HAP-1 (cell line): Measurements from ENCODE around the gene CATSPER3.
A peak's percentile ranks its signal among the peaks of the same experiment; 100 is the strongest.

Experiments
- DNase-seq, 2 experiments: peaks; one replicate each; pipeline ENCODE4 v3.0.0-alpha.2; 2016 to 2020; ENCODE audit warnings: low spot score in 2 of 2
- H3K27me3 ChIP-seq: fragments of 250-450 bp; sonication (Bioruptor Pico); 2 replicates; pipeline ENCODE4 v1.5.1; 2020; ENCODE audit warnings: low read depth, mild to moderate bottlenecking, moderate library complexity
- H3K36me3 ChIP-seq: fragments of 250-450 bp; sonication (Bioruptor Pico); replicated peaks from 2 replicates; pipeline ENCODE4 v1.5.1; 2020; ENCODE audit warnings: mild to moderate bottlenecking
- H3K4me1 ChIP-seq: fragments of 250-450 bp; sonication (Bioruptor Pico); 2 replicates; pipeline ENCODE4 v1.5.1; 2020; ENCODE audit warnings: mild to moderate bottlenecking
- H3K4me3 ChIP-seq: fragments of 250-450 bp; sonication (Bioruptor Pico); 2 replicates; pipeline ENCODE4 v1.5.1; 2020; ENCODE audit warnings: mild to moderate bottlenecking, moderate library complexity
- H3K9me3 ChIP-seq: fragments of 250-450 bp; sonication (Bioruptor Pico); 2 replicates; pipeline ENCODE4 v1.5.1; 2020; ENCODE audit warnings: mild to moderate bottlenecking, moderate library complexity
- in situ Hi-C: fragments of 300-500 bp; cut with MboI; formaldehyde crosslinking; loops from 3 replicates; pipeline ENCODE4 v1.14.3; 2020; ENCODE audit warnings: low sequenced_read_pairs, inconsistent platforms, mixed read lengths

CATSPER3 gene

GRCh38 chr5:135024956-135025729, 57.4 kb downstream of the CATSPER3 start:
- H3K4me1 ChIP-seq, result 0 out of 2 replicates have a peak, but pooled peaks cover 4% of the 10 kb centered on the region
- no peak for DNase-seq
- in situ Hi-C loops, result no loop called here
- H3K27me3 ChIP-seq, result no peaks in the 10 kb centered on the region
- no peaks in the 10 kb centered on the region for H3K9me3 ChIP-seq
- H3K4me3 ChIP-seq, result no peak overlapping the region
- peaks cover 20% of the 10 kb centered on the region for H3K36me3 ChIP-seq

DNA sequence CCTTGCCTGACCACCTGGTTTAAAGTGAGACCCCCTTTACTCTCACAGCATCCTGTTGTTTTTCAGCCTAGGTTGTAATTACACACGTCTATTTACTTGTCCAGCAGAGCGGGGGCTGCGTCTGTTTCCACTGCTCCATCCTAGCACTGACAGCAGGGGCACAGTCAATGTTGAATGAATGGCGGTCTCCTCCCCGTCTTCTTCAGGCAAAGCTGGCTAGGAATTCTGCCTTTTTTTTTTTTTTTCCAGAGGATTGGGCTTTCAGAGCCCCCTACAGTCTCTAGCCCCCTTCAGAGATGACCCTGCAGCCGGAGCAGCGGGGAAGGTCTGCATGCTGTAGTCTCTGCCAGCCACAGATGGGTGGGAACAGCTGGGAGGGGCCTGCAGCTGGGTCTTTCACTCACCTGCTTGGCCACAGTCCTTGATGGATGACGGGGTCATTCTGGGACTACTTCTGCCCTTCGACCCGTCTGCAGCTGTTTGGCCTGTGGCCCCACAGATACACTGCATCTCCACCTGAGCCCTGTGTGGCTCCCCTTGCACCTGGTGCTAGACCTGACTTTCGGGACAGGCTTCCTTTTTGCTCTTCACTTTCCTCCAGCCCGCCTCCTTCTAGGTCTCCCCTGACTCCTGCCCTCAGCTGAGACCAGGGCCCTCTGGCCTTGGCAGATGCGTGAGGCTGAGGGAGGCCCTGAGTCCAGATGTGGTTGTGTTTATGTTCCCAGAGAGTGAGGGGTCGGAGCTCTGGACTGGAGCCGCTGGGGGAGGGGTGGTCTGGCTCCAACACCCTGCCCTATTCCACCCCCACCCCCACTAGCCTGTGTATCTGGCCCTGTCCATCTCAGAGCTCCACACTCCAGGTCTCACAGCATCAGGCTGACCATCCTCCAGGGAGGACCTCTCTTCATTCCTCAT, 58.3 kb downstream of the CATSPER3 start:
- H3K27me3 ChIP-seq, result no peaks in the 10 kb centered on the region
- peaks cover 28% of the 10 kb centered on the region for H3K36me3 ChIP-seq
- H3K9me3 ChIP-seq, result no peaks in the 10 kb centered on the region
- H3K4me3 ChIP-seq, result no peak overlapping the region
- H3K4me1 ChIP-seq, result 0 out of 2 replicates have a peak, but pooled peaks cover 4% of the 10 kb centered on the region
- in situ Hi-C loops, result no loop called here
- no peak for DNase-seq

DNA sequence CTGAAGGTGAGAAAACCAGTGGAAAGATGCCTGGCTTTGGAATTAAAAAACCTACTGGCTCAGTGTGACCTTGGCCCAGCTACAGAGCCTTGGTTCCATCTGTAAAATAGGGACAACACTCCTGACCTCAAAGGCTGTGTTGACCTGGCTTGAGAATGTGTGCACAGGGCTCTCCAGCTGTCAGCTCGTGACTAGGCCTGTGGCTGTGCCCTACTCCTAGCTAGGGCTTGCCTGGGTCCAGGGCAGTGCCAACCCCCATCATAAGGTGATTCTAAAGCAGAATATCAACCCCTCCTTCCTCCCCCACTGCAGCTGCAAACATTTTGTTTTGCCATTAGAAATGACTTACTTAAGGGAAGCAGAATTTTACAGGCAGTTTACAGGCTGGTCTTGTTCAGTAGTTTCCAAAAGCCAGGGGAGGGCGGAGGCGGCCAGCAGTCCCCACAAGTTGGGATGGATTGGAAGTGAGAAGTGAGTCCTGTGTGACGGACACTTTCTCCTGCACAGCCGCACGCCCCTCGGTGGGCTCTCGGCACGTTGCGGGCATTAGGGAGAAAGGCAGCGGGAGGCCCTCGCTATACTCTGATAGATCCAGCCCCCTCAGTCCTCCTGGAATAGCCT, 59.0 kb downstream of the CATSPER3 start:
- in situ Hi-C loops, result no loop called here
- DNase-seq, result no peak
- H3K9me3 ChIP-seq, result no peaks in the 10 kb centered on the region
- no peaks in the 10 kb centered on the region for H3K27me3 ChIP-seq
- 0 out of 2 replicates have a peak, but pooled peaks cover 4% of the 10 kb centered on the region for H3K4me1 ChIP-seq
- peaks cover 35% of the 10 kb centered on the region for H3K36me3 ChIP-seq
- H3K4me3 ChIP-seq, result no peak overlapping the region

GRCh38 chr5:135027266-135027696, 59.6 kb downstream of the CATSPER3 start:
- Histone ChIP-seq H3K4me1 (0 out of 2 replicates have a peak, but pooled peaks cover 2% of the 10 kb centered on the region), H3K9me3 (no peaks in the 10 kb centered on the region), H3K4me3 (no peak overlapping the region), H3K36me3 (peaks cover 35% of the 10 kb centered on the region), H3K27me3 (no peaks in the 10 kb centered on the region)
- in situ Hi-C loops, result no loop called here
- DNase-seq, result no peak

GRCh38 chr5:135027697-135028615, 60.2 kb downstream of the CATSPER3 start:
- peaks cover 35% of the 10 kb centered on the region for H3K36me3 ChIP-seq
- no peaks in the 10 kb centered on the region for H3K27me3 ChIP-seq
- H3K9me3 ChIP-seq, result no peaks in the 10 kb centered on the region
- H3K4me1 ChIP-seq, result no peaks in the 10 kb centered on the region
- in situ Hi-C loops, result no loop called here
- DNase-seq, result no peak
- H3K4me3 ChIP-seq, result no peak overlapping the region

- in situ Hi-C loops, result no loop called here
- peaks cover 35% of the 10 kb centered on the region for H3K36me3 ChIP-seq
- no peak overlapping the region for H3K4me3 ChIP-seq
- H3K9me3 ChIP-seq, result no peaks in the 10 kb centered on the region
- DNase-seq, result no peak
- H3K27me3 ChIP-seq, result no peaks in the 10 kb centered on the region
- no peaks in the 10 kb centered on the region for H3K4me1 ChIP-seq
Observed at GRCh38 chr5:135028791-135029476, 61.2 kb downstream of the CATSPER3 start.

- Histone ChIP-seq H3K27me3 (no peaks in the 10 kb centered on the region), H3K36me3 (peaks cover 35% of the 10 kb centered on the region), H3K9me3 (no peaks in the 10 kb centered on the region), H3K4me3 (no peak overlapping the region), H3K4me1 (peaks cover 2% of the 10 kb centered on the region)
- no peak for DNase-seq
- in situ Hi-C loops, result loop anchor here (10.0 kb wide), 1 partner anchor 165 kb away; no protein-coding TSS in a partner anchor
Observed at GRCh38 chr5:135029477-135030122, 61.9 kb downstream of the CATSPER3 start.

DNA sequence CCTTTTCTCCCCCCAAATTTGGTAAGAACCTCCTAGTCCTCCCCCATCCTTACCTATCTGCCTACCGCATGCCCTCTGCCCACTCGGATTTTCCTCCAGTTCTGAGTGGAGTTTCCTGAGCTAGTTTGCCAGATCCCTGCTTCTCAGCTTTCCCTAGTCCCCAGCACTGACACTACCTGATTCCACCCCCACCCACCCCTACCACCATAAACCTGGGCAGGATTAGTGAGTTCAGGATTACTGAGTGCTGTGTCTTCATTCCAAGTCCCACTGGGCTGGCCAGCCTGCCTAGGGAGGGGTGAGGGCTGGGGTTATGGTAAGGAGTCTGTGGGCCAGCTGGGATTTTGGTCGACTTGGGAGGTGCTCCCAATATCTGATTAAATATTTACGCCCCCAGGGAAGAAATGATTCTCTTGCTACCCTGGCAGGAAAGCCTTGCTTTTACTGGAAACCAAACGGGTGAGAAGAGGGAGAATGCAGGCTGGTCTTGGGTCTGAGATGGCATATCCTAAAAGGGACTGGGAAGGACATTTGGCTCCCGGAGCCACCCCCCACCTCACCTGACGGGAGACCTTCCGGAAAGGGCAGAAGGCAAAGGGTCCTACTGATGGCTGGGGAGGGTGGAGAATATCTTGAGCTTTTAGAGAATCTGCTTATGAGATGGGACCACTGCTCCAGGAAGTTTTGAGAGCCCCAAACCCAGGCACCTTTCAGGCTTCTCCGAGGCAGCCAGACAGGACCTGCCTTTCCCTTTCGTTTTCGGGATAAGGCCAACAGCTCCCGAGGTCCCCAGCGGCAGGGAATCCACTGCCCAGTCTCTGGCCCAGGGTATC, 62.6 kb downstream of the CATSPER3 start:
- H3K4me3 ChIP-seq, result no peak overlapping the region
- no peaks in the 10 kb centered on the region for H3K27me3 ChIP-seq
- DNase-seq, result no peak
- peaks cover 35% of the 10 kb centered on the region for H3K36me3 ChIP-seq
- in situ Hi-C loops, result loop anchor here (10.0 kb wide), 1 partner anchor 164 kb away; no protein-coding TSS in a partner anchor
- peaks cover 7% of the 10 kb centered on the region for H3K4me1 ChIP-seq
- H3K9me3 ChIP-seq, result no peaks in the 10 kb centered on the region

DNA sequence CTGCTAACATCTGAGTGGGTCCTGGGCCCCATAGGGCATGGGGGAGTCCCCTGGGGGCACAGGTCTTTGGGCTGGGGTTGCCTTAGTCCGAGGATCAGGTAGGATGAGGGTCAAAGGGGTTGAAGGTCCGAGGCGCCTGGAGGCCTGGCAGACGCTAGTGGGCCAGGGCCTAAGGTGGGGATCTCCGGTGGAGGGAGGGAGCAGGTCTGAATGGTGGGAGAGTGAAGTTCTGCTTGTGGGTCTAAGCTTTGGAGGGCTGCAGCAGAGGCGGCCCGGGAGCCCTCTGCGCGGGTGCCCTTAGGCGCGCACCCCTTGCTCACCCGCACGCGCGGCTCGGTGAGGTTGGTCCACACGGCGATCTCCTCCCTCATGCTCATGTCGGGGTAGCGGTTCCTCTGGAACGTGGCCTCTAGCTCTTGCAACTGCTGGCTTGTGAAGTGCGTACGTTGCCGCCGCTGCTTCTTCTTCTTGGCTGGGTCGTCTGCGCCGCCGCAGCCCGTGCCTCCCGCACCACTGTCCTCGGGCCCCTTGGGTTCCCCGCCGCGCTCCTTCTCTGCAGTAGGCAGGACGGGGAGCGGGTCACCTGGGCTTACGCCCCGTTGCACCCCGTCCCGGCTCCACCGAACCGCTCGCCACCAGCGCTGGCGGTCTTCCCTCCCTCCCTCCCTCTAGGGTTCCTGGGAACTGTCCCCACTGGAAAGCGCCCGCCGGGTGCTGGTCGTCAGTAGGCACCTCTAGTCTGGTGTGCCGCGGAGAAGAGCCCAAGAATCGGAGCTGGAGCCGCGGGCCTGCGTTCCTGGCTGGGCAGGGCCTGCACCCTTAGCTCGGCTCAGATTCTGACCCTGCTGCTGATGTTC, 63.5 kb downstream of the CATSPER3 start:
- in situ Hi-C loops, result loop anchor here (10.0 kb wide), 1 partner anchor 164 kb away; no protein-coding TSS in a partner anchor
- Histone ChIP-seq H3K9me3 (no peaks in the 10 kb centered on the region), H3K4me1 (peaks cover 7% of the 10 kb centered on the region), H3K36me3 (peaks cover 35% of the 10 kb centered on the region), H3K27me3 (no peaks in the 10 kb centered on the region), H3K4me3 (peak overlapping the region; percentile 87)
- no peak for DNase-seq

GRCh38 chr5:135031813-135032694, 64.3 kb downstream of the CATSPER3 start:
- peaks cover 35% of the 10 kb centered on the region for H3K36me3 ChIP-seq
- in situ Hi-C loops, result loop anchor here (10.0 kb wide), 1 partner anchor 163 kb away; no protein-coding TSS in a partner anchor
- H3K9me3 ChIP-seq, result no peaks in the 10 kb centered on the region
- no peak for DNase-seq
- H3K4me1 ChIP-seq, result peaks cover 7% of the 10 kb centered on the region
- H3K4me3 ChIP-seq, result peak overlapping the region; percentile 87
- no peaks in the 10 kb centered on the region for H3K27me3 ChIP-seq
